DOHH2 (cell line): ENCODE results near the gene TAF10.

Experiments used
- H3F3A ChIP-seq: fragments of 200-600 bp; sonication (generic), shearing (Covaris generic); 2 replicates; pipeline ENCODE4 v1.6.0; 2016; ENCODE audit warnings: antibody characterized with exemption, mild to moderate bottlenecking; ENCODE audit not compliant: control insufficient read depth, insufficient read depth
- H3K27ac ChIP-seq: fragments of 200-600 bp; sonication (generic); 2 replicates; pipeline ENCODE4 v1.5.1; 2014; ENCODE audit warnings: low read depth, mild to moderate bottlenecking, low read length, moderate library complexity
- H3K27me3 ChIP-seq: fragments of 200-600 bp; sonication (generic); 2 replicates; pipeline ENCODE4 v1.6.1; 2014; ENCODE audit warnings: mild to moderate bottlenecking, low read length, mixed read lengths; ENCODE audit not compliant: control insufficient read depth
- H3K36me3 ChIP-seq: fragments of 200-600 bp; sonication (generic); 2 replicates; pipeline ENCODE4 v1.6.1; 2014; ENCODE audit warnings: mild to moderate bottlenecking, low read length, moderate library complexity, mixed read lengths; ENCODE audit not compliant: control insufficient read depth
- H3K4me1 ChIP-seq: fragments of 200-600 bp; sonication (generic); 2 replicates; pipeline ENCODE4 v1.6.1; 2014; ENCODE audit warnings: mild to moderate bottlenecking, low read length, mixed read lengths; ENCODE audit not compliant: control insufficient read depth
- H3K4me2 ChIP-seq: fragments of 200-600 bp; sonication (generic); 2 replicates; pipeline ENCODE4 v1.6.0; 2014; ENCODE audit warnings: mild to moderate bottlenecking, low read length, moderate library complexity
- H3K4me3 ChIP-seq: fragments of 200-600 bp; sonication (generic); 2 replicates; pipeline ENCODE4 v1.5.1; 2014; ENCODE audit warnings: mild to moderate bottlenecking, low read length, mixed read lengths
- H3K79me2 ChIP-seq: fragments of 200-600 bp; sonication (generic); 2 replicates; pipeline ENCODE4 v1.6.1; 2014; ENCODE audit warnings: mild to moderate bottlenecking, low read length, mixed read lengths; ENCODE audit not compliant: control insufficient read depth
- H3K9me2 ChIP-seq: fragments of 200-600 bp; sonication (generic); replicated peaks from 2 replicates; pipeline ENCODE4 v1.6.1; 2014; ENCODE audit warnings: mild to moderate bottlenecking, low read length, mixed read lengths; ENCODE audit not compliant: control insufficient read depth
- H3K9me3 ChIP-seq: fragments of 200-600 bp; sonication (generic); 2 replicates; pipeline ENCODE4 v1.6.1; 2014; ENCODE audit warnings: antibody characterized with exemption, low read length, mixed read lengths; ENCODE audit not compliant: control insufficient read depth, insufficient read depth
- H4K20me1 ChIP-seq: fragments of 200-600 bp; sonication (generic); 2 replicates; pipeline ENCODE4 v1.6.0; 2014; ENCODE audit warnings: low read depth, mild to moderate bottlenecking, antibody characterized with exemption, low read length, moderate library complexity; ENCODE audit not compliant: control insufficient read depth, insufficient read depth
- CTCF ChIP-seq: fragments of 200-600 bp; sonication (generic); IDR thresholded peaks from one replicate; pipeline ENCODE4 v1.5.1; 2014; ENCODE audit warnings: antibody characterized with exemption, mild to moderate bottlenecking, low read depth, low read length; ENCODE audit not compliant: poor library complexity, severe bottlenecking
- EZH2phosphoT487 ChIP-seq: fragments of 200-600 bp; sonication (generic); IDR thresholded peaks from 2 replicates; pipeline ENCODE4 v1.6.1; 2017; ENCODE audit warnings: borderline replicate concordance, mild to moderate bottlenecking, antibody characterized with exemption, low read length, moderate library complexity, mixed read lengths

Gene TAF10

GRCh38 chr11:6607190-6607795 is 4.7 kb downstream of the TAF10 start:
- Histone ChIP-seq H3K36me3 (peaks cover 70% of the 10 kb centered on the region), H3K9me2 (no peaks in the 10 kb centered on the region), H3K27me3 (no peaks in the 10 kb centered on the region), H3K27ac (peak overlapping the region; percentile 44), H3K4me2 (peak overlapping the region; percentile 51), H3K4me1 (peaks cover 50% of the 10 kb centered on the region), H3F3A (peaks cover 12% of the 10 kb centered on the region; the same call in 1 of the 2 replicates), H3K9me3 (no peaks in the 10 kb centered on the region), H4K20me1 (no peaks in the 10 kb centered on the region), H3K79me2 (peaks cover 67% of the 10 kb centered on the region), H3K4me3 (peak overlapping the region; percentile 34)
- TF ChIP-seq EZH2phosphoT487 (no peak), CTCF (no peak)

- no peaks in the 10 kb centered on the region for H3K9me2 ChIP-seq
- peaks cover 75% of the 10 kb centered on the region for H3K36me3 ChIP-seq
- peak overlapping the region; percentile 34 for H3K4me3 ChIP-seq
- peaks cover 72% of the 10 kb centered on the region for H3K79me2 ChIP-seq
- H3F3A ChIP-seq = peaks cover 12% of the 10 kb centered on the region; the same call in 1 of the 2 replicates
- 0 out of 2 replicates have a peak overlapping the region, but pooled peaks have one; percentile 21 for H3K27ac ChIP-seq
- peak overlapping the region; percentile 51 for H3K4me2 ChIP-seq
- peaks cover 56% of the 10 kb centered on the region for H3K4me1 ChIP-seq
- peaks cover 6% of the 10 kb centered on the region for H4K20me1 ChIP-seq
- no peak for TF ChIP-seq CTCF
- TF ChIP-seq EZH2phosphoT487 = no peak
- H3K9me3 ChIP-seq = no peaks in the 10 kb centered on the region
- H3K27me3 ChIP-seq = no peaks in the 10 kb centered on the region
These were observed 5.4 kb downstream of the TAF10 start for GRCh38 chr11:6606471-6607189.

- H3F3A ChIP-seq = peaks cover 12% of the 10 kb centered on the region; the same call in 1 of the 2 replicates
- peak overlapping the region; percentile 95 for H3K4me3 ChIP-seq
- H4K20me1 ChIP-seq = peaks cover 9% of the 10 kb centered on the region
- TF ChIP-seq EZH2phosphoT487 = no peak
- no peak for TF ChIP-seq CTCF
- peaks cover 78% of the 10 kb centered on the region for H3K79me2 ChIP-seq
- H3K4me1 ChIP-seq = peaks cover 49% of the 10 kb centered on the region
- H3K9me3 ChIP-seq = no peaks in the 10 kb centered on the region
- H3K27ac ChIP-seq = peak overlapping the region; percentile 47
- no peaks in the 10 kb centered on the region for H3K27me3 ChIP-seq
- H3K4me2 ChIP-seq = peak overlapping the region; percentile 89
- no peaks in the 10 kb centered on the region for H3K9me2 ChIP-seq
- H3K36me3 ChIP-seq = peaks cover 75% of the 10 kb centered on the region
These were observed 7.2 kb downstream of the TAF10 start for GRCh38 chr11:6604790-6605189.
